ENCODE results near the gene AFF3. TPM values are rescaled to one million over a fixed set of nuclear protein-coding genes. Genes with fewer than 3 reads are reported as not detected.

AFF3 gene
- total and polyA plus RNA-seq, 7 donors, result 0.46 to 25.0 (median 18.6) TPM

DNA sequence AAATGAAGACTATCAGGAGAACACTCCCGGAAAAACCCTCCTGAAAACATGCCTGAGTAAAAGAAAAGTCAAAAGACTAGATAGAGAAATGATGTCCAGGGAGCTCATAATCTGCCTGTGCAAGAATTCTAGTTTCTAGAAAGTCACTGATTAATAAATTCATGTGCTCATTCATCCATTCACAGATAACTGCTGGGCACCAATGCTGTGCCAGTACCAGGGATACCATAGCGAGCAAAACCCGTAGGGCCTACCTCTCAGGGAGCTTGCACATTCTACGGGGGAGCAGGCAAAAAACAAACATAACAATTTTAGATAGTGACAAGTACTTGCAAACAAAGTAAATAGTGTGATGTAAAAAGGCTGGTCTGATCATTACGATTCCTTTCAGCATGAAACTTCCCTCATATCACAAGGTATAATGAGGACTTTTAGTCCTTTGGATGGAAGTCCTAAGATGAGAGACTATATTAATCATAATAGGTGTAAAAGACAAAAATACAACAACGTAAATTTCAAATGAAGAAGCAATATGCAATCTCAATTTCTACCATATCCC, 289.9 kb downstream of the AFF3 start:
- no peak overlapping the region for H3K27ac ChIP-seq
- TF ChIP-seq POLR2A (IDR thresholded peaks at IDR 0.05), result no peak
- TF ChIP-seq, protein P1, sequence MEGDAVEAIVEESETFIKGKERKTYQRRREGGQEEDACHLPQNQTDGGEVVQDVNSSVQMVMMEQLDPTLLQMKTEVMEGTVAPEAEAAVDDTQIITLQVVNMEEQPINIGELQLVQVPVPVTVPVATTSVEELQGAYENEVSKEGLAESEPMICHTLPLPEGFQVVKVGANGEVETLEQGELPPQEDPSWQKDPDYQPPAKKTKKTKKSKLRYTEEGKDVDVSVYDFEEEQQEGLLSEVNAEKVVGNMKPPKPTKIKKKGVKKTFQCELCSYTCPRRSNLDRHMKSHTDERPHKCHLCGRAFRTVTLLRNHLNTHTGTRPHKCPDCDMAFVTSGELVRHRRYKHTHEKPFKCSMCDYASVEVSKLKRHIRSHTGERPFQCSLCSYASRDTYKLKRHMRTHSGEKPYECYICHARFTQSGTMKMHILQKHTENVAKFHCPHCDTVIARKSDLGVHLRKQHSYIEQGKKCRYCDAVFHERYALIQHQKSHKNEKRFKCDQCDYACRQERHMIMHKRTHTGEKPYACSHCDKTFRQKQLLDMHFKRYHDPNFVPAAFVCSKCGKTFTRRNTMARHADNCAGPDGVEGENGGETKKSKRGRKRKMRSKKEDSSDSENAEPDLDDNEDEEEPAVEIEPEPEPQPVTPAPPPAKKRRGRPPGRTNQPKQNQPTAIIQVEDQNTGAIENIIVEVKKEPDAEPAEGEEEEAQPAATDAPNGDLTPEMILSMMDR (IDR thresholded peaks at IDR 0.05), result no peak
- no peak for TF ChIP-seq POLR2AphosphoS5 (IDR thresholded peaks at IDR 0.05)
- no peak for TF ChIP-seq EP300 (IDR thresholded peaks at IDR 0.05)
- no peak overlapping the region for H3K4me3 ChIP-seq
- DNase-seq, result no peak
- peaks cover 0 to 2% (median 0%) of the 10 kb centered on the region in 4 donors for H3K9me3 ChIP-seq
- no peaks in the 10 kb centered on the region for H3K36me3 ChIP-seq
- no peaks in the 10 kb centered on the region for H3K27me3 ChIP-seq
- WGBS, 2 donors, result 80 to 91% methylated on average over 6 of the region's 6 CpGs
- intact Hi-C loops (cut with DNase I), result no loop called here
- H3K4me1 ChIP-seq, result no peaks in the 10 kb centered on the region

DNA sequence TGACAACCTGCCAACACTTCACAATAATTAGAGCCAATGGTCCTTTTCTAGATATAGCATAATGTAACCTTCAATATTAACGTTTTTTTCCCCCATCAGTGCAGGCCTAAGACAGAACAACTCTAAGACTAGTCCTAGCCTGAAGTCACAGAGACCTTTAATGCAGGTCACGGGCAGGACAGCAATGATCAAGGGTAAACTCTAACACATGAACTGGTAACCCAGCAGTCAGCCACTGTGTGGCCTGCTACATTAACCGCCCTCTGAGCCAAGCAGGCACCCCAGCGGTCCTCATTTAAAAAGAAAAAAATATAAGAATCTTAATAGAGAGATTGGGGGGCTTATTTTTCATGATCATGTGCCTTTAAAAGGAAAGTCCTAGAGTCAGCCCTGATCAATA, 290.6 kb downstream of the AFF3 start:
- no peak overlapping the region for H3K4me3 ChIP-seq
- WGBS, 2 donors, result 82 to 90% methylated on average over 4 of the region's 4 CpGs

DNA sequence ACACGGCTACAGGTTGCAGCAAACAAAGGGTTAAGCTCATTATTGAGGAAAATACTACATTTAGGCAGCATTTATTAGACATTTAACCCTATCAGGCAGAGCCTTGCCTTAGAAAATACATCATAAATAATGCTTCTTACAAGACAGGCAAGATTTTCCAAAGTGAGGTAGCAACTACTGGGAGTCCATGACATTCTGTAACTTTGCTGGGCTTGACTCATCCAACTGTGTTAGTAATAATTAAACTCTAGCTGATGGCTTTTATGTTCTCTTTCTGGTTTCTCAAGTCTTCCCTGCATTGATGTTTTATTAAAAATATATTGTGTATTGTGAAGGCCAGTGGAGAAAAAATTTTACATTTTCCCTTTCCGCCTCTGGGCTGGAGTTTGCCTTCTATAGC, 291.3 kb downstream of the AFF3 start:
- H3K4me3 ChIP-seq, result no peak overlapping the region
- no peak overlapping the region for H3K27ac ChIP-seq
- TF ChIP-seq POLR2A (IDR thresholded peaks at IDR 0.05), result no peak
- no peak for TF ChIP-seq EP300 (IDR thresholded peaks at IDR 0.05)
- TF ChIP-seq, protein P1 (IDR thresholded peaks at IDR 0.05), result no peak
- no peak for TF ChIP-seq POLR2AphosphoS5 (IDR thresholded peaks at IDR 0.05)
- intact Hi-C loops (cut with DNase I), result no loop called here
- no peaks in the 10 kb centered on the region for H3K4me1 ChIP-seq
- no peak for DNase-seq
- H3K27me3 ChIP-seq, result no peaks in the 10 kb centered on the region
- H3K36me3 ChIP-seq, result no peaks in the 10 kb centered on the region
- WGBS, 2 donors, result 71 to 88% methylated on average over 2 of the region's 2 CpGs
- H3K9me3 ChIP-seq, result peaks cover 0 to 2% (median 0%) of the 10 kb centered on the region in 4 donors

More for the DNA sequence above, 290.6 kb downstream of the AFF3 start:
- Histone ChIP-seq H3K4me1 (no peaks in the 10 kb centered on the region), H3K9me3 (peaks cover 0 to 2% (median 0%) of the 10 kb centered on the region in 4 donors), H3K27ac (no peak overlapping the region), H3K36me3 (no peaks in the 10 kb centered on the region), H3K27me3 (no peaks in the 10 kb centered on the region)
- TF ChIP-seq, protein P1 (IDR thresholded peaks at IDR 0.05), result no peak
- TF ChIP-seq POLR2A (IDR thresholded peaks at IDR 0.05) (no peak), POLR2AphosphoS5 (IDR thresholded peaks at IDR 0.05) (no peak), EP300 (IDR thresholded peaks at IDR 0.05) (no peak)
- no peak for DNase-seq
- intact Hi-C loops (cut with DNase I), result no loop called here

DNA sequence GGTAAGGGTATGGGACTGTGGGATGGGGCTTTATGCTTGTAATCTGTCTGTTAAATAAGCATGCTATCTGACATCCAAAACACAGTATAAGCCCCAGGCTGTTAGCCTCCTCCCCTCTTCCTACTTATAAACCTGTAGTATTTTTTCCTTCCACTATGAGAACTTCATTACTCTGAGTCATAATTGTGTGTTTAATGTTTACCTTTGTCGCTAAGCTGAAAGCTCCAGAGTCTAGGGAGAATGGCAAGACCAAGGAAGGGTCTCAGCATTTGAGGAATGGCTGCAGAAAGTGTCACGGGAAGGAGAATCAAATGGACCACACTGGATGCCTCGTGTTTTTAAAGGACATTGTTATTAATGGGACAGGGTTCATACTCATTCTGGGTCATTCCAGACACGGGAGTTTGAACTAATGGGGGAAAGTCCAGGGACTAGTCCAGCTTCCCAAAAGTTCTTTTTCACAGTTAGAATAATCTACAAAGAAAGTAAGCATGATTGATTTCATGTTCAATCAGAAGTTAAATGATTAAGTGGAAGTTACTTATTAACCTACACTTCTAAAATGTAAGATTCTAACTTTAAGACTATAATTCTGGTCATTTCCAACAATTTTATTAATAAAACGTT, 292.2 kb downstream of the AFF3 start:
- H3K4me1 ChIP-seq, result no peaks in the 10 kb centered on the region
- TF ChIP-seq EP300 (IDR thresholded peaks at IDR 0.05), result no peak
- TF ChIP-seq POLR2AphosphoS5 (IDR thresholded peaks at IDR 0.05), result no peak
- TF ChIP-seq, protein P1 (IDR thresholded peaks at IDR 0.05), result no peak
- no peak for TF ChIP-seq POLR2A (IDR thresholded peaks at IDR 0.05)
- H3K4me3 ChIP-seq, result no peak overlapping the region
- H3K27ac ChIP-seq, result no peak overlapping the region
- no peak for DNase-seq
- 44 to 73% methylated on average over 5 of the region's 5 CpGs for WGBS, 2 donors
- H3K27me3 ChIP-seq, result no peaks in the 10 kb centered on the region
- H3K36me3 ChIP-seq, result no peaks in the 10 kb centered on the region
- H3K9me3 ChIP-seq, result no peaks in the 10 kb centered on the region
- intact Hi-C loops (cut with DNase I), result no loop called here
